Measurements from ENCODE around the gene MAPKAPK3. TPM values are rescaled to one million over a fixed set of nuclear protein-coding genes. Genes with fewer than 3 reads are reported as not detected.

The MAPKAPK3 gene
- total RNA-seq, 4 donors from 2014 or later = 66.1 to 147 (median 97.5) TPM

- no peaks in the 10 kb centered on the region for H3K36me3 ChIP-seq
- no peak overlapping the region for H3K27ac ChIP-seq
- no peak for DNase-seq
- TF ChIP-seq CTCF (IDR thresholded peaks at IDR 0.05) = no peak
- TF ChIP-seq POLR2A (IDR thresholded peaks at IDR 0.05) = no peak
- intact Hi-C loops (cut with DNase I) = no loop called here
- peaks cover 13 to 25% of the 10 kb centered on the region in 2 donors for H3K4me1 ChIP-seq
- no peaks in the 10 kb centered on the region for H3K9me3 ChIP-seq
- no peaks in the 10 kb centered on the region for H3K27me3 ChIP-seq
- no peak overlapping the region for H3K4me3 ChIP-seq (replicated peaks in 1 of 3)
- WGBS, 2 donors = 94 to 100% methylated on average over 1 to 6 of the region's 6 CpGs
Measured at GRCh38 chr3:50630394-50630793, 13.4 kb downstream of the MAPKAPK3 start.

- no peak for DNase-seq
- Histone ChIP-seq H3K9me3 (no peaks in the 10 kb centered on the region), H3K36me3 (no peaks in the 10 kb centered on the region), H3K27me3 (no peaks in the 10 kb centered on the region), H3K27ac (no peak overlapping the region), H3K4me1 (peaks cover 9 to 20% of the 10 kb centered on the region in 2 donors), H3K4me3 (replicated peaks in 1 of 3) (no peak overlapping the region)
- TF ChIP-seq CTCF (IDR thresholded peaks at IDR 0.05) (no peak), POLR2A (IDR thresholded peaks at IDR 0.05) (no peak)
- intact Hi-C loops (cut with DNase I) = no loop called here
- 68 to 78% methylated on average over 7 of the region's 7 CpGs for WGBS, 2 donors
Measured at GRCh38 chr3:50630877-50631276, 13.9 kb downstream of the MAPKAPK3 start.

GRCh38 chr3:50632450-50632849 is 15.5 kb downstream of the MAPKAPK3 start:
- intact Hi-C loops (cut with DNase I) = no loop called here
- DNase-seq = no peak
- Histone ChIP-seq H3K27ac (no peak overlapping the region), H3K4me1 (peaks cover 6 to 8% of the 10 kb centered on the region in 2 donors), H3K4me3 (replicated peaks in 1 of 3) (no peak overlapping the region), H3K9me3 (no peaks in the 10 kb centered on the region), H3K27me3 (no peaks in the 10 kb centered on the region), H3K36me3 (no peaks in the 10 kb centered on the region)
- 57 to 66% methylated on average over 5 of the region's 5 CpGs for WGBS, 2 donors
- TF ChIP-seq CTCF (IDR thresholded peaks at IDR 0.05) (no peak), POLR2A (IDR thresholded peaks at IDR 0.05) (no peak)

GRCh38 chr3:50633230-50633790 is 16.4 kb downstream of the MAPKAPK3 start:
- H3K27ac ChIP-seq = no peak overlapping the region
- no peaks in the 10 kb centered on the region for H3K27me3 ChIP-seq
- no peaks in the 10 kb centered on the region for H3K9me3 ChIP-seq
- H3K4me3 ChIP-seq (replicated peaks in 1 of 3) = no peak overlapping the region
- no peaks in the 10 kb centered on the region for H3K36me3 ChIP-seq
- DNase-seq = no peak
- TF ChIP-seq POLR2A (IDR thresholded peaks at IDR 0.05) (no peak), CTCF (IDR thresholded peaks at IDR 0.05) (no peak)
- WGBS, 2 donors = 80 to 90% methylated on average over 5 of the region's 5 CpGs
- H3K4me1 ChIP-seq = peaks cover 4 to 6% of the 10 kb centered on the region in 2 donors
- intact Hi-C loops (cut with DNase I) = no loop called here

- Histone ChIP-seq H3K27ac (no peak overlapping the region), H3K36me3 (peaks cover 0 to 1% of the 10 kb centered on the region in 2 donors), H3K9me3 (no peaks in the 10 kb centered on the region), H3K4me1 (peaks cover 4 to 17% of the 10 kb centered on the region in 2 donors), H3K27me3 (no peaks in the 10 kb centered on the region), H3K4me3 (replicated peaks in 1 of 3) (no peak overlapping the region)
- no peak for TF ChIP-seq CTCF (IDR thresholded peaks at IDR 0.05)
- no peak for TF ChIP-seq POLR2A (IDR thresholded peaks at IDR 0.05)
- intact Hi-C loops (cut with DNase I) = no loop called here
- DNase-seq = no peak
Measured at GRCh38 chr3:50635066-50635465, 18.1 kb downstream of the MAPKAPK3 start.
